GM15510 (cell line): ENCODE data around the gene FLT1.

ENCODE experiments used
- POLR2A ChIP-seq: IDR thresholded peaks from 3 replicates; pipeline ENCODE4 v1.6.1; 2011; ENCODE audit warnings: borderline replicate concordance; ENCODE audit not compliant: insufficient read length; ENCODE audit errors: extremely low read depth

FLT1 gene

DNA sequence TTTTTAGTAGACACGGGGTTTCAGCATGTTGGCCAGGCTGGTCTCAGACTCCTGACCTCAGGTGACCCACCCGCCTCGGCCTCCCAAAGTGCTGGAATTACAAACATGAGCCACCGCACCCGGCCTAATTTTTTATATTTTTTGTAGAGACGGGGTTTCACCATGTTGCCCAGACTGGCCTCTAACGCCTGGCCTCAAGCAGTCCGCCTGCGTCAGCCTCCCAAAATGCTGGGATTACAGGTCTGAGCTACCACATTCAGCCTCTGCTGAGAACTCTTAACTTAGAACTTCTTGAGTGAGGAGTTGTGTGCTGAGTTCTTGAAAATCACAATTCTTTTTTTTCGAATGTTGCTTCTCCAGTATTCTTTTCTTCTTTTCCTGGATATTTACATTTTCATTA lies 244.4 kb downstream of the FLT1 start:
- TF ChIP-seq POLR2A: no peak
